Measurements from ENCODE around the gene CTSZ. TPM values are rescaled to one million over a fixed set of nuclear protein-coding genes. Genes with fewer than 3 reads are reported as not detected.

Gene CTSZ
- total and polyA plus RNA-seq, 10 of the 15 experiments (the other 5 are each of a cell fraction or from before 2014, with no cell fraction given) = 6.0 to 301 (median 154) TPM

- ChIA-PET CTCF (interaction anchor here (1.0 to 1.1 kb wide), 2 partner anchors 33 to 65 kb away, joined by 3 read pairs; no protein-coding TSS in a partner anchor), SMC1A (ENCODE audit: uncharacterized antibody, unreplicated experiment) (interaction anchor here (1.1 to 1.9 kb wide), 4 partner anchors 11 to 106 kb away, joined by 3 to 5 read pairs (median 3); no protein-coding TSS in a partner anchor), RAD21 (ENCODE audit: unreplicated experiment) (no interaction called here), POLR2A (interaction anchor here (0.8 kb wide), 1 partner anchor 11 kb away, joined by 6 read pairs; no protein-coding TSS in a partner anchor)
- no peak overlapping the region for H3K4me3 ChIP-seq
- H3K27ac ChIP-seq (ENCODE audit: control insufficient read depth, insufficient read depth) = no peak overlapping the region
- no peaks in the 10 kb centered on the region for H3K79me2 ChIP-seq (ENCODE audit: control insufficient read depth, insufficient read depth, low read length)
- DNase-seq (ENCODE audit: low read depth, low spot score) (no peak), FAIRE-seq (no peak), ATAC-seq (no peak)
- TF ChIP-seq ZNF384 (IDR thresholded peaks at IDR 0.05; ENCODE audit: borderline replicate concordance, low read depth, low read length) (no peak), USF2 (IDR thresholded peaks at IDR 0.05; ENCODE audit: borderline replicate concordance, low read depth, low read length) (no peak), HDAC2 (IDR thresholded peaks at IDR 0.05) (no peak), EP300 (IDR thresholded peaks at IDR 0.05; ENCODE audit: borderline replicate concordance in 1 of 2, control insufficient read depth in 1 of 2, low read depth in 2 of 2, low read length in 2 of 2) (no peak), EZH2 (IDR thresholded peaks at IDR 0.05; ENCODE audit: borderline replicate concordance, control insufficient read depth, low read depth, low read length) (no peak), ESRRA (IDR thresholded peaks at IDR 0.05; ENCODE audit: low read length) (no peak), RFX5 (IDR thresholded peaks at IDR 0.05; ENCODE audit: low read depth, low read length) (no peak), BMI1 (IDR thresholded peaks at IDR 0.05; ENCODE audit: borderline replicate concordance) (no peak), TCF7 (IDR thresholded peaks at IDR 0.05; ENCODE audit: borderline replicate concordance) (no peak), SPI1 (IDR thresholded peaks at IDR 0.05; ENCODE audit: borderline replicate concordance, insufficient read depth, low read depth, low read length) (no peak), NBN (IDR thresholded peaks at IDR 0.05) (no peak), DPF2 (IDR thresholded peaks at IDR 0.05) (no peak), ETV6 (conservative IDR thresholded peaks at IDR 0.05 in 1 of 2, IDR thresholded peaks at IDR 0.05 in 1 of 2; ENCODE audit: borderline replicate concordance in 1 of 2, low read depth in 1 of 2) (no peak), IRF4 (IDR thresholded peaks at IDR 0.05; ENCODE audit: low read depth, low read length) (no peak), BHLHE40 (IDR thresholded peaks at IDR 0.05; ENCODE audit: borderline replicate concordance in 1 of 2, low read depth in 2 of 2, low read length in 1 of 2) (no peak), POLR2AphosphoS2 (IDR thresholded peaks at IDR 0.05; ENCODE audit: low read depth, low read length) (no peak), SUZ12 (IDR thresholded peaks at IDR 0.05; ENCODE audit: unreplicated experiment) (no peak)
- no TSS peak for BruUV-seq (replicated peaks)
- intact Hi-C loops (cut with micrococcal nuclease; ENCODE audit: unreplicated experiment) = no loop called here
- WGBS (ENCODE audit: insufficient coverage, insufficient replicate concordance, low lambda C conversion rate, missing lambda C conversion rate) = 66% methylated on average over 6 of the region's 6 CpGs
- no peaks in the 10 kb centered on the region for H3K36me3 ChIP-seq (ENCODE audit: control insufficient read depth in 2 of 2, insufficient read depth in 2 of 2, low read length in 1 of 2)
- H3K4me1 ChIP-seq (ENCODE audit: control insufficient read depth, insufficient read depth, low read length) = peaks cover 9% of the 10 kb centered on the region; the same call in 1 of the 2 replicates
- no peak overlapping the region for H3K4me2 ChIP-seq (ENCODE audit: control insufficient read depth, insufficient read depth)
- H3K9me3 ChIP-seq (replicated peaks; ENCODE audit: control insufficient read depth, insufficient read depth, low read length) = peaks cover 2% of the 10 kb centered on the region; the same call in 2 of the 3 replicates
- no peak overlapping the region for H2AFZ ChIP-seq (ENCODE audit: control insufficient read depth, low read depth, low read length)
- in situ Hi-C loops (cut with MboI) = no loop called here
- H4K20me1 ChIP-seq (ENCODE audit: control insufficient read depth, insufficient read depth) = no peaks in the 10 kb centered on the region
- H3K27me3 ChIP-seq (replicated peaks in 1 of 2; ENCODE audit: control insufficient read depth in 2 of 2, insufficient read depth in 2 of 2, low read length in 1 of 2) = no peaks in the 10 kb centered on the region
- H3K9ac ChIP-seq (ENCODE audit: control insufficient read depth, insufficient read depth, low read length) = no peak overlapping the region
These were observed 35.6 kb downstream of the CTSZ start for GRCh38 chr20:58971429-58971828.

All from GM12878 (cell line).